HG03520 (cell line): ENCODE data around the gene ATP10B.

Experiments
- ATAC-seq: cut with Tn5 transposase; IDR thresholded peaks from one replicate; pipeline ENCODE4 v1.9.1; 2021; ENCODE audit warnings: mild to moderate bottlenecking, moderate library complexity; ENCODE audit not compliant: unreplicated experiment

The ATP10B gene

GRCh38 chr5:160693831-160694465 lies 158.1 kb downstream of the ATP10B start:
- no peak for ATAC-seq

DNA sequence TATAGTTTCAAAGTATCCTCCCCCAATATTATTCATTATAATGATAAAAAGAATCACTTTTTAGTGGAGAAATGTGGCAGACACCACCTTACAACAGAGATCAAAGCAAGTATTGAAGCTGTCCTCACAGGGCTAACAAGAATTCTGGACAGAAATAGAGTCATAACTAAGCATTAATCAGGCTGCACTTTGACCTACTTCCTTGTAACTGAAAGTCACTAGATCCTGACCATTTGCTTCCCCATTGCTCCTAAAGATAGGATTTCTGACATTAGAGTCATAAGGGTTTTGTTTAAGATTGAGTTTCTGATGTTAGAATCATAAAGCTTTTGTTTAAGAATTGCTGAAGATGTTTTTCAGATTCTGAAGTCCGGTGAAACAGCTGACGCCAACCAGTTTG lies 159.7 kb downstream of the ATP10B start:
- ATAC-seq = no peak

- ATAC-seq = peak; percentile 85
Measured at GRCh38 chr5:160685695-160686094, 166.3 kb downstream of the ATP10B start.

GRCh38 chr5:160685219-160685618 lies 166.8 kb downstream of the ATP10B start:
- no peak for ATAC-seq

- no peak for ATAC-seq
Measured at GRCh38 chr5:160679567-160680309, 172.3 kb downstream of the ATP10B start.

GRCh38 chr5:160675988-160676387 lies 176.0 kb downstream of the ATP10B start:
- no peak for ATAC-seq

DNA sequence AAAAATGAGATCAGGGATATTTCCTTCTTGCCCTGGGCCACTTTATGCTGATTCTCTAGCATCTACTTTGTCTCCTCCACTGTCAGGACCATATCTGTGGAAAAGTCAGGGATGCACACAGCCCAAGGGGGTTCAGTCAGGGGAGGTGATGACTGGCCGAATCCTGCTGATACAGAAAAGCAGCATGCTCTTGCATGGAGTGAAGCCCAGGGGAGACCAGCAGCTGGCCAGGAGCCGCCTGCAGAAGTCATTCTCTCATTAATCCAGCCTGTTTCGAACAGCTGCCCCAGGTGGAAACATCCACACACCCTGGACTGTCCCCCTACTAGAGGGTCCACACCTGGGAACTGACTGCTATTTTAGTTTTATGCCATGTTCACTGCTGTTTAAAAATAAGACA lies 177.1 kb downstream of the ATP10B start:
- ATAC-seq = no peak

GRCh38 chr5:160672521-160672920 lies 179.5 kb downstream of the ATP10B start:
- ATAC-seq = no peak

- no peak for ATAC-seq
Measured at GRCh38 chr5:160668356-160668755, 183.7 kb downstream of the ATP10B start.

GRCh38 chr5:160667160-160667559 lies 184.9 kb downstream of the ATP10B start:
- no peak for ATAC-seq

- no peak for ATAC-seq
Measured at GRCh38 chr5:160665460-160665859, 186.6 kb downstream of the ATP10B start.

DNA sequence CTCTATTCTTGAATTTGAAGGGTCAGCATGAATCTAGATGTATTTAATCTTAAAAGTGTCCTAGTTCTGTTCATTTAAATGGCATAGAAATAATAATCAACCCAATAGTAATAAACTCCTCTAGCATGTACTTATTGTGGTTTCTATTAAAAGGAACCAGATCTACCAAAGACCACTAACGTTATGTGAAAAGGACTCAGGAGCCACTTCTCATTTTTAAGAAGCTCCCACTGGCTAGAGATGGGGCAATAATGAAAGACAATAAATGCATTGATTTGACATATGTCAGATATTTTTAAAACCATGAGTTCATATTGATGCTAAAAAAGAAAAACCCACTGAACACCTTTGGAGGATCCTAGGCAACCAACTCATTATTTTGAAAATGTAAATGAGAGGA lies 191.9 kb downstream of the ATP10B start:
- ATAC-seq = no peak

GRCh38 chr5:160657622-160658458 lies 194.2 kb downstream of the ATP10B start:
- no peak for ATAC-seq

- ATAC-seq = no peak
Measured at GRCh38 chr5:160657068-160657507, 194.9 kb downstream of the ATP10B start.

- ATAC-seq = no peak
Measured at GRCh38 chr5:160655717-160656116, 196.3 kb downstream of the ATP10B start.

GRCh38 chr5:160651692-160652645 lies 200.0 kb downstream of the ATP10B start:
- ATAC-seq = no peak

DNA sequence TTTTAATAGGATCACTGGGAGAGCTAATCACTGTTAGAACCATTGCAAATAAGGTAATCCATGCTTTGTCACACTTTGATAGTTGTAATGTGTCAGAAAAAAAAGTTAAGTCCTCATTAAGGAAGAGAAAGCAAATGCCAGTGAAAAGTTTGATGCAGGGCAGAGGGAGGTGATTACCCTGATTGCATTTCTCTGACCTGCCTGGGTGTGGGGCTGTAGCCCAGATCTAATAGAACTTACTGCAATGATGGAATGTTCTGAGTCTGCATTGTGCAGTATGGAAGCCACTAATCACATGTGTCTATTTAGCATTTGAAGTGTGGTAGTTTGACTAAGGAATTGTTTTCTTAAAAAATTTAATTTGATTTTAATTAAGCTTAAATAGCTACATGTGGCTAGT lies 202.7 kb downstream of the ATP10B start:
- no peak for ATAC-seq

DNA sequence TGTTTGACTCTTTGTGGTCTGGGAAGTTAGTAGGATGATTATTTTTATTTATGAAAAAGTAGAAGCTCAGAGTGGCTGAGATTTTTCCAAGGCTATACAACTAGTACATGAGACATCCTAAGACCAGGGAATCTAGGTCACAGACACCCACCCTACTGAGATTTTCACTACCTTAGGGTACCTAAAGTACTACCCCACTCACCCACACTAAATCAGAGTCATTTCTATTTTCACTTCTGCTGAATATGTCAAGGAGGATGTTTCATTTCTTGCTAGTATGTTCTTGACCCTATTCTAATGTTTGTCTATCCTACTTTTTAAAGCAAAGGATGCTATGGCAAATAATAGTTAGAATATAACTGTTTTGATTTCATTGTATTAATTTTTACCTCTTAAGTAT lies 206.0 kb downstream of the ATP10B start:
- ATAC-seq = no peak

GRCh38 chr5:160643616-160644240 lies 208.3 kb downstream of the ATP10B start:
- no peak for ATAC-seq

- peak; percentile 43 for ATAC-seq
Measured at GRCh38 chr5:160641405-160641804, 210.6 kb downstream of the ATP10B start.
